HEK293 (cell line): ENCODE results near the gene SLC39A10.

Source experiments
- CTCF ChIA-PET: fragments of 350-600 bp; formaldehyde crosslinking; extraction: SDS; loops from one replicate; lab custom pipeline; 2021; ENCODE audit warnings: antibody characterized with exemption; lab: Yijun Ruan, JAX
- POLR2A ChIA-PET: fragments of 300-600 bp; formaldehyde crosslinking; extraction: SDS; loops from one replicate; lab custom pipeline; 2020; ENCODE audit warnings: antibody characterized with exemption, inconsistent platforms; lab: Yijun Ruan, JAX
- H3K27ac ChIP-seq: fragments of 200-500 bp; sonication (Bioruptor generic); 2 replicates; pipeline ENCODE4 v1.5.1; 2014; ENCODE audit warnings: low read depth, low read length, control low read depth, inconsistent platforms; ENCODE audit errors: extremely low read depth
- H3K36me3 ChIP-seq, 2 experiments: fragments of 200-500 bp in 1 of 2; sonication (Bioruptor generic) in 1 of 2; 1 replicate in 1 of 2; 2 replicates in 1 of 2; pipeline ENCODE4 v1.5.1; 2014 to 2017; ENCODE audit warnings: inconsistent platforms in 2 of 2, low read length in 2 of 2; ENCODE audit not compliant: control insufficient read depth in 2 of 2, insufficient read depth in 1 of 2
- H3K4me1 ChIP-seq: fragments of 200-500 bp; sonication (Bioruptor generic); 2 replicates; pipeline ENCODE4 v1.5.1; 2014; ENCODE audit warnings: mild to moderate bottlenecking, low read length, inconsistent platforms; ENCODE audit not compliant: control insufficient read depth, insufficient read depth
- H3K4me3 ChIP-seq: 2 replicates; pipeline ENCODE4 v1.5.1; 2011; ENCODE audit warnings: low read depth, mild to moderate bottlenecking, control low read depth, low read length, moderate library complexity
- H3K9me3 ChIP-seq: fragments of 200-500 bp; sonication (Bioruptor generic); 2 replicates; pipeline ENCODE4 v1.5.1; 2014; ENCODE audit warnings: low read depth, low read length, inconsistent platforms; ENCODE audit not compliant: control insufficient read depth, insufficient read depth
- BCL6B ChIP-seq: fragments of 450-650 bp; formaldehyde crosslinking; IDR thresholded peaks from 2 replicates; pipeline ENCODE4 v1.5.1; 2017; ENCODE audit warnings: missing biosample characterization, missing genetic modification characterization
- HOXA7 ChIP-seq: sonication (generic); formaldehyde crosslinking; IDR thresholded peaks from 2 replicates; pipeline ENCODE4 v1.8.1; 2022; ENCODE audit warnings: missing genetic modification reagents, borderline replicate concordance
- IKZF3 ChIP-seq: fragments of 450-650 bp; IDR thresholded peaks from 2 replicates; pipeline ENCODE4 v1.5.0; 2018; ENCODE audit warnings: missing biosample characterization, mild to moderate bottlenecking, missing genetic modification characterization, moderate library complexity
- KLF17 ChIP-seq: fragments of 450-650 bp; formaldehyde crosslinking; IDR thresholded peaks from 2 replicates; pipeline ENCODE4 v1.5.1; 2016; ENCODE audit warnings: missing biosample characterization, missing genetic modification characterization
- REPIN1 ChIP-seq: fragments of 450-650 bp; formaldehyde crosslinking; IDR thresholded peaks from 2 replicates; pipeline ENCODE4 v1.5.1; 2017; ENCODE audit warnings: missing biosample characterization, missing genetic modification characterization, low read depth
- REST ChIP-seq: fragments of 450-650 bp; formaldehyde crosslinking; IDR thresholded peaks from 2 replicates; pipeline ENCODE4 v1.5.1; 2016; ENCODE audit warnings: missing biosample characterization, missing genetic modification characterization
- ZBTB20 ChIP-seq: fragments of 450-650 bp; formaldehyde crosslinking; IDR thresholded peaks from 2 replicates; pipeline ENCODE4 v1.5.1; 2016; ENCODE audit warnings: missing biosample characterization, missing genetic modification characterization
- ZIC2 ChIP-seq: fragments of 450-650 bp; formaldehyde crosslinking; IDR thresholded peaks from 2 replicates; pipeline ENCODE4 v1.5.1; 2016; ENCODE audit warnings: missing biosample characterization, missing genetic modification characterization
- ZNF146 ChIP-seq: fragments of 450-650 bp; formaldehyde crosslinking; IDR thresholded peaks from 2 replicates; pipeline ENCODE4 v1.5.1; 2016; ENCODE audit warnings: missing biosample characterization, missing genetic modification characterization
- ZNF148 ChIP-seq: fragments of 450-650 bp; formaldehyde crosslinking; IDR thresholded peaks from 2 replicates; pipeline ENCODE4 v1.5.0; 2017; ENCODE audit warnings: missing biosample characterization, missing genetic modification characterization, borderline replicate concordance
- ZNF202 ChIP-seq: fragments of 450-650 bp; formaldehyde crosslinking; IDR thresholded peaks from 2 replicates; pipeline ENCODE4 v1.5.1; 2016; ENCODE audit warnings: missing biosample characterization, missing genetic modification characterization, borderline replicate concordance
- ZNF211 ChIP-seq: fragments of 450-650 bp; formaldehyde crosslinking; IDR thresholded peaks from 2 replicates; pipeline ENCODE4 v1.5.1; 2016; ENCODE audit warnings: low read depth, missing biosample characterization, missing genetic modification characterization
- ZNF341 ChIP-seq: fragments of 450-650 bp; formaldehyde crosslinking; IDR thresholded peaks from 2 replicates; pipeline ENCODE4; 2016; ENCODE audit warnings: low read depth, missing biosample characterization, missing genetic modification characterization
- ZNF354C ChIP-seq: fragments of 450-650 bp; formaldehyde crosslinking; IDR thresholded peaks from 2 replicates; pipeline ENCODE4 v1.5.1; 2016; ENCODE audit warnings: missing biosample characterization, missing genetic modification characterization, low read depth, borderline replicate concordance
- ZNF560 ChIP-seq: fragments of 450-650 bp; formaldehyde crosslinking; IDR thresholded peaks from 2 replicates; pipeline ENCODE4 v1.5.1; 2017; ENCODE audit warnings: missing biosample characterization, missing genetic modification characterization, borderline replicate concordance
- ZNF580 ChIP-seq: fragments of 450-650 bp; formaldehyde crosslinking; IDR thresholded peaks from 2 replicates; pipeline ENCODE4 v1.5.1; 2016; ENCODE audit warnings: missing biosample characterization, missing genetic modification characterization
- ZNF692 ChIP-seq: fragments of 450-650 bp; formaldehyde crosslinking; IDR thresholded peaks from 2 replicates; pipeline ENCODE4 v1.5.1; 2016; ENCODE audit warnings: missing biosample characterization, missing genetic modification characterization
- ZNF768 ChIP-seq: fragments of 450-650 bp; formaldehyde crosslinking; IDR thresholded peaks from 2 replicates; pipeline ENCODE4 v1.5.1; 2018; ENCODE audit warnings: missing biosample characterization, mild to moderate bottlenecking, missing genetic modification characterization
- ZNF777 ChIP-seq: fragments of 450-650 bp; formaldehyde crosslinking; IDR thresholded peaks from 2 replicates; pipeline ENCODE4 v1.5.1; 2017; ENCODE audit warnings: missing biosample characterization, missing genetic modification characterization, borderline replicate concordance
- ZSCAN18 ChIP-seq: fragments of 450-650 bp; formaldehyde crosslinking; IDR thresholded peaks from 2 replicates; pipeline ENCODE4 v1.5.1; 2016; ENCODE audit warnings: missing biosample characterization, missing genetic modification characterization

SLC39A10 gene

GRCh38 chr2:195709901-195710806 lies 53.1 kb downstream of the SLC39A10 start:
- no peaks in the 10 kb centered on the region for H3K4me1 ChIP-seq
- H3K9me3 ChIP-seq, result no peaks in the 10 kb centered on the region
- POLR2A ChIA-PET, result no interaction called here
- H3K27ac ChIP-seq, result no peak overlapping the region
- H3K4me3 ChIP-seq, result no peak overlapping the region
- CTCF ChIA-PET, result no interaction called here
- no peak for TF ChIP-seq ZIC2 (tag by site-specific recombination)
- TF ChIP-seq ZSCAN18 (tag by site-specific recombination), result no peak
- TF ChIP-seq ZNF777, result no peak
- no peak for TF ChIP-seq REST (tag by site-specific recombination)
- TF ChIP-seq ZNF341, result no peak
- H3K36me3 ChIP-seq, result peaks cover 4 to 6% of the 10 kb centered on the region in 2 experiments; a peak in 2 of 3 replicates

GRCh38 chr2:195711478-195711877 lies 54.5 kb downstream of the SLC39A10 start:
- peaks cover 4 to 6% of the 10 kb centered on the region in 2 experiments; a peak in 2 of 3 replicates for H3K36me3 ChIP-seq
- no peak for TF ChIP-seq ZNF211
- TF ChIP-seq ZNF354C (tag by site-specific recombination), result no peak
- no peak for TF ChIP-seq ZNF768 (tag by site-specific recombination)
- no peak for TF ChIP-seq REPIN1 (tag by site-specific recombination)
- TF ChIP-seq ZBTB20 (tag by site-specific recombination), result no peak
- no peak for TF ChIP-seq ZNF560
- TF ChIP-seq IKZF3 (tag by site-specific recombination), result no peak
- TF ChIP-seq ZNF148, result no peak
- TF ChIP-seq KLF17, result no peak
- TF ChIP-seq HOXA7 (CRISPR knock-in tag), result no peak
- no peak for TF ChIP-seq ZNF202
- no peak for TF ChIP-seq ZIC2 (tag by site-specific recombination)
- TF ChIP-seq ZNF146 (tag by site-specific recombination), result no peak
- TF ChIP-seq BCL6B (tag by site-specific recombination), result no peak
- no peak for TF ChIP-seq ZNF580
- no peak for TF ChIP-seq ZNF692

More at GRCh38 chr2:195711478-195711877, 54.5 kb downstream of the SLC39A10 start:
- Histone ChIP-seq H3K4me1 (no peaks in the 10 kb centered on the region), H3K9me3 (no peaks in the 10 kb centered on the region), H3K27ac (no peak overlapping the region), H3K4me3 (no peak overlapping the region)
- ChIA-PET CTCF (no interaction called here), POLR2A (no interaction called here)
